ENCODE measurements around the gene SLCO3A1.

- TF ChIP-seq POLR2AphosphoS5 (IDR thresholded peaks at IDR 0.05; ENCODE audit: low read depth, low read length) (no peak), CTCF (IDR thresholded peaks at IDR 0.05 in 2 of 3, conservative IDR thresholded peaks at IDR 0.05 in 1 of 3; ENCODE audit: borderline replicate concordance in 1 of 3, insufficient read depth in 1 of 3, low read depth in 2 of 3, low read length in 2 of 3) (no peak), SIN3A (IDR thresholded peaks at IDR 0.05; ENCODE audit: low read depth) (no peak), CEBPB (IDR thresholded peaks at IDR 0.05; ENCODE audit: low read depth) (no peak), RAD21 (IDR thresholded peaks at IDR 0.05; ENCODE audit: low read depth) (no peak), SRF (IDR thresholded peaks at IDR 0.05; ENCODE audit: low read depth) (no peak)
These were observed 184.0 kb downstream of the SLCO3A1 start for GRCh38 chr15:92037491-92037890.

All from HCT116 (cell line).